GM12878 (cell line): ENCODE measurements around the gene TBC1D1. TPM values are rescaled to one million over a fixed set of nuclear protein-coding genes. Genes with fewer than 3 reads are reported as not detected.

Source experiments
- ATAC-seq: fragments of 200-7000 bp; cut with Tn5 transposase; 3 replicates; pipeline ENCODE4 v1.9.1; 2020; ENCODE audit warnings: mild to moderate bottlenecking, moderate library complexity
- BruUV-seq: library from RNA; stranded (reverse); fragments of 400-500 nt; replicated peaks from 2 replicates; lab custom pipeline; 2021; lab: Mats Ljungman, UMichigan
- CTCF ChIA-PET: fragments of 300-600 bp; sonication (Branson Sonifier 250); formaldehyde crosslinking; extraction: SDS; loops from one replicate; lab custom pipeline; 2021; ENCODE audit warnings: inconsistent platforms; lab: Yijun Ruan, JAX
- POLR2A ChIA-PET: fragments of 350-600 bp; formaldehyde crosslinking; extraction: SDS; loops from one replicate; lab custom pipeline; 2021; ENCODE audit warnings: inconsistent platforms; lab: Charles Lee
- RAD21 ChIA-PET: fragments of 300-600 bp; sonication (Branson Sonifier 250); formaldehyde crosslinking; loops from one replicate; lab custom pipeline; 2023; ENCODE audit warnings: antibody characterized with exemption; ENCODE audit not compliant: unreplicated experiment; lab: Charles Lee
- SMC1A ChIA-PET: fragments of 300-600 bp; sonication (Branson Sonifier 250); formaldehyde crosslinking; loops from one replicate; lab custom pipeline; 2023; ENCODE audit not compliant: unreplicated experiment, uncharacterized antibody; lab: Charles Lee
- DNase-seq: peaks from one replicate; pipeline ENCODE4 v3.0.0-alpha.2; 2011; ENCODE audit warnings: low read depth, low spot score
- FAIRE-seq: peaks from 3 replicates; lab custom pipeline; 2011; peaks lifted over from hg19 to GRCh38; lab: Jason Lieb, UNC
- H2AFZ ChIP-seq: 2 replicates; pipeline ENCODE4 v1.6.0; 2011; ENCODE audit warnings: low read depth, low read length, control low read depth; ENCODE audit not compliant: control insufficient read depth
- H3K27ac ChIP-seq: 2 replicates; pipeline ENCODE4 v1.5.1; 2011; ENCODE audit warnings: control low read depth; ENCODE audit not compliant: control insufficient read depth, insufficient read depth
- H3K27me3 ChIP-seq, 2 experiments: replicated peaks in 1 of 2; 2 replicates each; pipeline versions ENCODE4 v1.6.0 to v1.6.1; 2011; ENCODE audit warnings: low read length in 1 of 2; ENCODE audit not compliant: control insufficient read depth in 2 of 2, insufficient read depth in 2 of 2
- H3K36me3 ChIP-seq, 2 experiments: 2 replicates each; pipeline ENCODE4 v1.5.1; 2011; ENCODE audit warnings: low read length in 1 of 2; ENCODE audit not compliant: control insufficient read depth in 2 of 2, insufficient read depth in 2 of 2
- H3K4me1 ChIP-seq: 2 replicates; pipeline ENCODE4 v1.6.1; 2011; ENCODE audit warnings: mild to moderate bottlenecking, low read length, moderate library complexity, mixed read lengths; ENCODE audit not compliant: control insufficient read depth, insufficient read depth
- H3K4me2 ChIP-seq: 2 replicates; pipeline ENCODE4 v1.6.0; 2011; ENCODE audit warnings: control low read depth; ENCODE audit not compliant: control insufficient read depth, insufficient read depth
- H3K4me3 ChIP-seq: fragments of 200-600 bp; sonication (generic); 2 replicates; pipeline ENCODE4 v1.5.1; 2016
- H3K79me2 ChIP-seq: 2 replicates; pipeline ENCODE4 v1.6.0; 2011; ENCODE audit warnings: low read length; ENCODE audit not compliant: control insufficient read depth, insufficient read depth
- H3K9ac ChIP-seq: 2 replicates; pipeline ENCODE4 v1.8.0; 2011; ENCODE audit warnings: low read length, control low read depth, mixed read lengths; ENCODE audit not compliant: control insufficient read depth, insufficient read depth
- H3K9me3 ChIP-seq: replicated peaks from 3 replicates; pipeline ENCODE4 v1.5.1; 2011; ENCODE audit warnings: mild to moderate bottlenecking, low read length; ENCODE audit not compliant: control insufficient read depth, insufficient read depth
- H4K20me1 ChIP-seq: 2 replicates; pipeline ENCODE4 v1.6.0; 2011; ENCODE audit not compliant: control insufficient read depth, insufficient read depth
- CREB1 ChIP-seq: IDR thresholded peaks from 2 replicates; pipeline ENCODE4 v1.6.1; 2012; ENCODE audit warnings: low read depth, mild to moderate bottlenecking, inconsistent platforms
- CREM ChIP-seq: IDR thresholded peaks from 2 replicates; pipeline ENCODE4 v1.6.1; 2014; ENCODE audit warnings: antibody characterized with exemption, low read depth
- DPF2 ChIP-seq: fragments of 450-650 bp; IDR thresholded peaks from 2 replicates; pipeline ENCODE4 v1.6.1; 2017; ENCODE audit warnings: mild to moderate bottlenecking
- JUNB ChIP-seq: IDR thresholded peaks from 2 replicates; pipeline ENCODE4 v1.6.1; 2016; ENCODE audit warnings: antibody characterized with exemption, mild to moderate bottlenecking
- NFYA ChIP-seq: IDR thresholded peaks from 2 replicates; pipeline ENCODE4 v1.6.1; 2011; ENCODE audit warnings: low read depth, mild to moderate bottlenecking, low read length, improper control_type of control experiment, borderline replicate concordance
- PBX3 ChIP-seq: IDR thresholded peaks from 2 replicates; pipeline ENCODE4 v1.6.1; 2011; ENCODE audit warnings: mild to moderate bottlenecking, low read depth, low read length, moderate library complexity; ENCODE audit not compliant: insufficient replicate concordance
- POU2F2 ChIP-seq: IDR thresholded peaks from 3 replicates; pipeline ENCODE4 v1.6.1; 2011; ENCODE audit warnings: low read depth, mild to moderate bottlenecking, low read length, borderline replicate concordance
- RBBP5 ChIP-seq: fragments of 200-600 bp; sonication (generic); conservative IDR thresholded peaks from 2 replicates; pipeline ENCODE4 v1.6.1; 2016
- RUNX3 ChIP-seq: IDR thresholded peaks from 2 replicates; pipeline ENCODE4 v1.6.1; 2012; ENCODE audit warnings: low read length, inconsistent platforms
- SUPT20H ChIP-seq: IDR thresholded peaks from 2 replicates; pipeline ENCODE4 v1.6.1; 2011; ENCODE audit warnings: low read depth, mild to moderate bottlenecking, low read length, moderate library complexity, borderline replicate concordance; ENCODE audit not compliant: control insufficient read depth
- TBL1XR1 ChIP-seq: IDR thresholded peaks from 2 replicates; pipeline ENCODE4 v1.6.1; 2012; ENCODE audit warnings: low read depth, low read length, improper control_type of control experiment
- USF2 ChIP-seq: IDR thresholded peaks from 2 replicates; pipeline ENCODE4 v1.6.1; 2011; ENCODE audit warnings: low read depth, low read length, improper control_type of control experiment, borderline replicate concordance
- ZZZ3 ChIP-seq: IDR thresholded peaks from 2 replicates; pipeline ENCODE4 v1.6.1; 2011; ENCODE audit warnings: low read depth; ENCODE audit not compliant: control insufficient read depth, insufficient read length
- WGBS: methylation state at CpG from one replicate; pipeline ENCODE4 v1.1.6; 2016; ENCODE audit warnings: low lambda C conversion rate; ENCODE audit not compliant: insufficient replicate concordance, insufficient coverage; ENCODE audit errors: missing lambda C conversion rate; 5-methylcytosine and 5-hydroxymethylcytosine counted together
- in situ Hi-C: fragments of 300-500 bp; cut with MboI; formaldehyde crosslinking; loops from 9 replicates; pipeline ENCODE4 v1.14.3; 2018; ENCODE audit warnings: mixed read lengths
- intact Hi-C: fragments of 100-400 bp; cut with micrococcal nuclease; formaldehyde crosslinking; loops from one replicate; pipeline ENCODE4 v1.14.2; 2022; ENCODE audit not compliant: unreplicated experiment
- polyA plus RNA-seq, 11 experiments: library from polyadenylated mRNA; depleted of rRNA in 4 of 11; unstranded in 6 of 11; stranded (reverse) in 5 of 11; fragments of >200 nt; fragmentation: Nextera tagmentation in 4 of 11; fragmentation: Illumina TruSeq in 1 of 11; extraction: Ambion mirVana in 4 of 11; extraction: Trizol in 1 of 11; gene quantifications; 1 replicate in 1 of 11; 2 replicates in 10 of 11; pipeline versions ENCODE4 v1.2.1 to v1.2.3, GENCODE V29; 2011 to 2016; ENCODE audit warnings: inconsistent platforms in 2 of 11, missing spikeins in 2 of 11, low read depth in 1 of 11
- total RNA-seq, 4 experiments: library from RNA; depleted of rRNA in 3 of 4; stranded (reverse); fragments of >200 nt in 3 of 4; fragmentation: Illumina TruSeq in 1 of 4; extraction: Trizol in 1 of 4; gene quantifications; 2 replicates each; pipeline versions ENCODE4 v1.2.1 to v1.2.3, GENCODE V29; 2013 to 2021
- TF ChIP-seq, protein P1 (sequence below): fragments of 450-650 bp; IDR thresholded peaks from 2 replicates; pipeline ENCODE4 v1.6.1; 2017; ENCODE audit warnings: antibody characterized with exemption, mild to moderate bottlenecking, moderate library complexity

The TBC1D1 gene
- total and polyA plus RNA-seq, 10 of the 15 experiments (the other 5 are each of a cell fraction or from before 2014, with no cell fraction given) = 5.3 to 102 (median 57.8) TPM

DNA sequence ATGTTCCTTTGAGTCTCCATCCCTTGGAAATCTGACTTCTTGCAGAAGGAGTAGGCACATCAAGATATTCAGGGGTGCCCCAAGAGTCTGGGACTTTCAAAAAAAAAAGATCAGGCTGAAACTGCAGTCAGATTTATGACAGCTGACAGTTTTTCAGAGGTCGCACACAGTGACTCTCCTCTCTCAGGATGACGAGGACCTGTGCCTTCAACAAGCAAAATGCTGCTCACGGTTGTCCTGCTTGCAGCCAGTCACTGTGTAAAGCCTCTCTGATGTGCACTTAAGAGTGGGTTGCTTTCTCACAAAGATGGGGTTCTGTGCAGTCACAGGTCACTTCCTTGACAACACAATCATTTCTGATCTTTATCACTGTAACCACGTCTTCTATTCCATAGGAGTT is 247.5 kb downstream of the TBC1D1 start:
- ChIA-PET SMC1A (no interaction called here), RAD21 (no interaction called here), POLR2A (interaction anchor here (0.6 kb wide), 1 partner anchor 725 kb away, joined by 5 read pairs; no protein-coding TSS in a partner anchor), CTCF (no interaction called here)
- no TSS peak for BruUV-seq
- TF ChIP-seq CREM (peak; percentile 40; the same call in 1 of the 2 replicates), JUNB (0 out of 2 replicates have a peak, but pooled peaks have one; percentile 15), PBX3 (no peak), CREB1 (peak; percentile 74; the same call in 1 of the 2 replicates)
- Histone ChIP-seq H4K20me1 (no peaks in the 10 kb centered on the region), H3K27me3 (no peaks in the 10 kb centered on the region), H3K79me2 (no peaks in the 10 kb centered on the region), H3K4me2 (no peak overlapping the region), H3K36me3 (peaks cover 4 to 13% of the 10 kb centered on the region in 2 experiments), H3K27ac (no peak overlapping the region), H3K9me3 (no peaks in the 10 kb centered on the region), H3K4me1 (peaks cover 23% of the 10 kb centered on the region), H3K9ac (no peak overlapping the region), H2AFZ (no peak overlapping the region), H3K4me3 (no peak overlapping the region)
- FAIRE-seq (no peak), ATAC-seq (no peak), DNase-seq (no peak)
- in situ Hi-C loops (loop anchor here (25.0 kb wide), 1 partner anchor 1474 kb away; no protein-coding TSS in a partner anchor), intact Hi-C loops (no loop called here)
- WGBS = 74% methylated on average over 4 of the region's 4 CpGs

DNA sequence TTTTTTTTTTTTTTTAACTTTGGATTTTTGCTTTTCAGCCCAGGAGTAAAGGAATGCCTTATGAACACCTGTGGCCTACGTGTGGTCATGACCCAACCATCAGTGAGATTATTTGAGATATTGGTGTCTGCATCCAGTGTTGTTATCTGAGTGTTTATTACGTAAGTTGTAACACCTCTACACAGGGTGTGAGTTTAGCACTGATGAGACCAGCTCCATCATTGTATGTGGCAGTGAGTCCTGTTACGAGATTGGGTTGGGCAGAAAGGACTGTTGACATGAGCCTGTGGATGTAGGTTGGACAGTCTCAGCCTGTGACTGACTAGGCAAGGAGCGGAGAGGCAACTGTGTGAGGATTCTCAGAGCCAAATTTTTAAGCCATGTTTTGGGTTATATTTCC is 248.3 kb downstream of the TBC1D1 start:
- no peak overlapping the region for H2AFZ ChIP-seq
- intact Hi-C loops (no loop called here), in situ Hi-C loops (loop anchor here (25.0 kb wide), 1 partner anchor 1473 kb away; no protein-coding TSS in a partner anchor)
- H3K9me3 ChIP-seq = no peaks in the 10 kb centered on the region
- H3K4me2 ChIP-seq = no peak overlapping the region
- H3K79me2 ChIP-seq = no peaks in the 10 kb centered on the region
- no peak overlapping the region for H3K9ac ChIP-seq
- no peak for DNase-seq
- FAIRE-seq = no peak
- peaks cover 15% of the 10 kb centered on the region for H3K4me1 ChIP-seq
- CTCF ChIA-PET = no interaction called here
- H3K4me3 ChIP-seq = no peak overlapping the region
- POLR2A ChIA-PET = no interaction called here
- WGBS = 98% methylated on average over 4 of the region's 4 CpGs
- no peak for ATAC-seq
- no peak overlapping the region for H3K27ac ChIP-seq
- SMC1A ChIA-PET = interaction anchor here (1.1 kb wide), 1 partner anchor 24 kb away, joined by 3 read pairs; no protein-coding TSS in a partner anchor
- RAD21 ChIA-PET = no interaction called here
- peaks cover 2 to 13% of the 10 kb centered on the region in 2 experiments; a peak in 3 of 4 replicates for H3K36me3 ChIP-seq
- no peaks in the 10 kb centered on the region for H4K20me1 ChIP-seq
- no TSS peak for BruUV-seq
- H3K27me3 ChIP-seq = no peaks in the 10 kb centered on the region
- no peak for TF ChIP-seq SUPT20H
- no peak for TF ChIP-seq ZZZ3
- no peak for TF ChIP-seq DPF2
- TF ChIP-seq RUNX3 = no peak
- no peak for TF ChIP-seq USF2
- TF ChIP-seq TBL1XR1 = no peak
- TF ChIP-seq POU2F2 = no peak
- no peak for TF ChIP-seq NFYA
- TF ChIP-seq, protein P1, sequence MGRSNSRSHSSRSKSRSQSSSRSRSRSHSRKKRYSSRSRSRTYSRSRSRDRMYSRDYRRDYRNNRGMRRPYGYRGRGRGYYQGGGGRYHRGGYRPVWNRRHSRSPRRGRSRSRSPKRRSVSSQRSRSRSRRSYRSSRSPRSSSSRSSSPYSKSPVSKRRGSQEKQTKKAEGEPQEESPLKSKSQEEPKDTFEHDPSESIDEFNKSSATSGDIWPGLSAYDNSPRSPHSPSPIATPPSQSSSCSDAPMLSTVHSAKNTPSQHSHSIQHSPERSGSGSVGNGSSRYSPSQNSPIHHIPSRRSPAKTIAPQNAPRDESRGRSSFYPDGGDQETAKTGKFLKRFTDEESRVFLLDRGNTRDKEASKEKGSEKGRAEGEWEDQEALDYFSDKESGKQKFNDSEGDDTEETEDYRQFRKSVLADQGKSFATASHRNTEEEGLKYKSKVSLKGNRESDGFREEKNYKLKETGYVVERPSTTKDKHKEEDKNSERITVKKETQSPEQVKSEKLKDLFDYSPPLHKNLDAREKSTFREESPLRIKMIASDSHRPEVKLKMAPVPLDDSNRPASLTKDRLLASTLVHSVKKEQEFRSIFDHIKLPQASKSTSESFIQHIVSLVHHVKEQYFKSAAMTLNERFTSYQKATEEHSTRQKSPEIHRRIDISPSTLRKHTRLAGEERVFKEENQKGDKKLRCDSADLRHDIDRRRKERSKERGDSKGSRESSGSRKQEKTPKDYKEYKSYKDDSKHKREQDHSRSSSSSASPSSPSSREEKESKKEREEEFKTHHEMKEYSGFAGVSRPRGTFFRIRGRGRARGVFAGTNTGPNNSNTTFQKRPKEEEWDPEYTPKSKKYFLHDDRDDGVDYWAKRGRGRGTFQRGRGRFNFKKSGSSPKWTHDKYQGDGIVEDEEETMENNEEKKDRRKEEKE = no peak
- no peak for TF ChIP-seq RBBP5
